ENCODE results near the gene LRRK1. TPM values are rescaled to one million over a fixed set of nuclear protein-coding genes. Genes with fewer than 3 reads are reported as not detected.

Gene LRRK1
- total and polyA plus RNA-seq, 2 experiments from 2014 or later = 2.6 to 4.5 TPM

DNA sequence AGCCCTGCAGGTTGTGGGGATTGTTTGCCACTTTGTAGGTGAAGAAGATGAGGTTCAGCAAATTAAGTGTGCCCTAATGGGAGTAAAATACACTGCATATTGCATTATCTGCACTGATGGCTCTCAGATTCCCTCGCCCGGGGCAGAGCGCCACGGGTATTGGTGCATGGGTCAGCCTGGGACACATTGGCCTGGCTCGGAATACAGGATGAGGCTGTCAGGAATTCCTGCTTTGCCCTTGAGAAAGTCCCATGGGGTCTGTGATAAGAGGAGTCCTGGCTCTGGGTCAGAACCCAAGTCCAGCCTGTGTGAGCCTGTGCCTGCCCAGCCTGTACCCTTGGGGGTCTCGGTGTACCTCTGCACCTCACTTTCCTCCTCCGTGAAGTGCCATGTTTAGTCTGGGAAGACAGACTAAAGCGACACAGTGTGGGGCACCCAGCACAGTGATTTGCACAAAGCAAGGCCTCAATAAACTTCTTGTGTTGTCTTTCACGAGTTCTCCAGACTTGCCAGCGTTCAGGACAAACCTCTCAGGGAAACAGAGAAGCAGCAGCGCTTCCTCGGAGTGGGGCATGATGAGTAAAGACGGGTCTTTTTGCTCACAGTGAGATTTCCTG is 107.6 kb downstream of the LRRK1 start:
- Histone ChIP-seq H3K27ac (ENCODE audit: low read depth) (no peak overlapping the region), H3K27me3 (ENCODE audit: insufficient read depth) (no peaks in the 10 kb centered on the region), H3K79me2 (replicated peaks; ENCODE audit: insufficient read depth) (no peaks in the 10 kb centered on the region), H3K9me2 (ENCODE audit: insufficient read depth) (no peaks in the 10 kb centered on the region), H3K36me3 (ENCODE audit: insufficient read depth) (no peaks in the 10 kb centered on the region), H3K4me3 (no peak overlapping the region), H4K20me1 (replicated peaks; ENCODE audit: insufficient read depth) (no peaks in the 10 kb centered on the region), H3K4me2 (no peak overlapping the region), H2AFZ (no peak overlapping the region), H3F3A (replicated peaks; ENCODE audit: low read depth) (no peaks in the 10 kb centered on the region), H3K4me1 (ENCODE audit: insufficient read depth) (no peaks in the 10 kb centered on the region)
- Mint-ChIP-seq H3K27me3 (ENCODE audit: insufficient read depth, low read depth, poor library complexity) (peaks cover 10% of the 10 kb centered on the region), H3K4me3 (no peak overlapping the region), H3K36me3 (ENCODE audit: low read depth) (no peaks in the 10 kb centered on the region), H3K27ac (no peak overlapping the region), H3K9me3 (no peaks in the 10 kb centered on the region), H3K4me1 (peaks cover 4% of the 10 kb centered on the region; the same call in 1 of the 3 replicates)
- ATAC-seq = no peak
- no peak for DNase-seq (ENCODE audit: low spot score)
- TF ChIP-seq ZNF331 (CRISPR knock-in tag; IDR thresholded peaks at IDR 0.05; ENCODE audit: low read depth) (no peak), EZH2 (IDR thresholded peaks at IDR 0.05; ENCODE audit: low read depth, unreplicated experiment) (no peak), CTCF (conservative IDR thresholded peaks at IDR 0.05; ENCODE audit: low read depth in 2 of 2) (no peak), ZNF462 (CRISPR knock-in tag; IDR thresholded peaks at IDR 0.05) (no peak), NANOG (IDR thresholded peaks at IDR 0.05; ENCODE audit: borderline replicate concordance) (no peak), REST (IDR thresholded peaks at IDR 0.05; ENCODE audit: unreplicated experiment) (no peak), JUNB (IDR thresholded peaks at IDR 0.05; ENCODE audit: unreplicated experiment) (no peak), EZH2phosphoT487 (IDR thresholded peaks at IDR 0.05; ENCODE audit: unreplicated experiment) (no peak), STAT1 (IDR thresholded peaks at IDR 0.05; ENCODE audit: unreplicated experiment) (no peak), POLR2AphosphoS5 (IDR thresholded peaks at IDR 0.05; ENCODE audit: low read depth) (no peak), CREB1 (CRISPR knock-in tag; IDR thresholded peaks at IDR 0.05; ENCODE audit: low read depth) (no peak), ZNF114 (CRISPR knock-in tag; IDR thresholded peaks at IDR 0.05) (no peak)
- TF ChIP-seq, protein P1, sequence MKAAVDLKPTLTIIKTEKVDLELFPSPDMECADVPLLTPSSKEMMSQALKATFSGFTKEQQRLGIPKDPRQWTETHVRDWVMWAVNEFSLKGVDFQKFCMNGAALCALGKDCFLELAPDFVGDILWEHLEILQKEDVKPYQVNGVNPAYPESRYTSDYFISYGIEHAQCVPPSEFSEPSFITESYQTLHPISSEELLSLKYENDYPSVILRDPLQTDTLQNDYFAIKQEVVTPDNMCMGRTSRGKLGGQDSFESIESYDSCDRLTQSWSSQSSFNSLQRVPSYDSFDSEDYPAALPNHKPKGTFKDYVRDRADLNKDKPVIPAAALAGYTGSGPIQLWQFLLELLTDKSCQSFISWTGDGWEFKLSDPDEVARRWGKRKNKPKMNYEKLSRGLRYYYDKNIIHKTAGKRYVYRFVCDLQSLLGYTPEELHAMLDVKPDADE (IDR thresholded peaks at IDR 0.05) = no peak

Measured in GM23338 (cell line).